ENCODE data around the gene GUCY1A1.

The GUCY1A1 gene

GRCh38 chr4:155772459-155773195, 106.0 kb downstream of the GUCY1A1 start:
- in situ Hi-C loops (cut with HindIII; ENCODE audit: low sequenced_read_pairs), result no loop called here

DNA sequence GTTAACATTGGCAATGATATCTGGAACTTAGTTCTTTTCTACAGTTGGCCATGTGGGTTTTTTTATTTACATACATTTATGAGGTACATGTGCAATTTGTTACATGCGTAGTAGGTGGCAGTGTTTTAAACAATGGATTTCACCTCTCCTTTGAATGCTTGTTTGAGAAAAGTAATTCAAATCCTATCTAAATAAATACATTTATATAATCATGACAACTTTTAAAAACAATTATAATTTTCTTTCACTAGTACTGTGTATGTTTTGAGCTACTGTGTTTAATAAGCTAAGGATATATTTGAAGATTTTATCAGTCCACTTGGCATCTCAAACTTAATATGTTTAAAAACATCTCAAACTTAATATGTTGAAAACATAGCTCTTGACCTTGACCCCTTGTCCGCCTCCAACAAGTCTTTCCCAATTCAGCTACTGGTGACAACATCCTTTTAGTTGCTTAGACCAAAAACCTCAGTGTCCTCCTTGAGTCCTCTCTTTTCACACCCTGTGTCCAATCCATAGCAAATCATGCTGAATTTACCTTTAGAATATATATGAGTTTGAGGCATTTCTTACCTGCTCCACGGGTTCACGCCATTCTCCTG, 106.7 kb downstream of the GUCY1A1 start:
- in situ Hi-C loops (cut with HindIII; ENCODE audit: low sequenced_read_pairs), result no loop called here

GRCh38 chr4:155774033-155774432, 107.4 kb downstream of the GUCY1A1 start:
- in situ Hi-C loops (cut with HindIII; ENCODE audit: low sequenced_read_pairs), result no loop called here

GRCh38 chr4:155777971-155778735, 111.5 kb downstream of the GUCY1A1 start:
- in situ Hi-C loops (cut with HindIII; ENCODE audit: low sequenced_read_pairs), result no loop called here

GRCh38 chr4:155780775-155781174, 114.1 kb downstream of the GUCY1A1 start:
- in situ Hi-C loops (cut with HindIII; ENCODE audit: low sequenced_read_pairs), result loop anchor here (10.0 kb wide), 1 partner anchor 336 kb away; no protein-coding TSS in a partner anchor

GRCh38 chr4:155781249-155781831, 114.7 kb downstream of the GUCY1A1 start:
- in situ Hi-C loops (cut with HindIII; ENCODE audit: low sequenced_read_pairs), result loop anchor here (10.0 kb wide), 1 partner anchor 337 kb away; no protein-coding TSS in a partner anchor

Data from endothelial cell of hepatic sinusoid (primary cell).